Effector CD8-positive, alpha-beta T cell (primary cell): ENCODE measurements around the gene AHCYL2.
"Not testable (repeated sequence)": the region's sequence is repeated elsewhere in the genome, so short reads cannot be mapped to it uniquely, and the experiment has no call there.

Source experiments
- DNase-seq: peaks from one replicate; lab custom pipeline; 2025; lab: John Stamatoyannopoulos, UW

The AHCYL2 gene

GRCh38 chr7:129244220-129244619 is 19.4 kb downstream of the AHCYL2 start:
- no peak for DNase-seq

DNA sequence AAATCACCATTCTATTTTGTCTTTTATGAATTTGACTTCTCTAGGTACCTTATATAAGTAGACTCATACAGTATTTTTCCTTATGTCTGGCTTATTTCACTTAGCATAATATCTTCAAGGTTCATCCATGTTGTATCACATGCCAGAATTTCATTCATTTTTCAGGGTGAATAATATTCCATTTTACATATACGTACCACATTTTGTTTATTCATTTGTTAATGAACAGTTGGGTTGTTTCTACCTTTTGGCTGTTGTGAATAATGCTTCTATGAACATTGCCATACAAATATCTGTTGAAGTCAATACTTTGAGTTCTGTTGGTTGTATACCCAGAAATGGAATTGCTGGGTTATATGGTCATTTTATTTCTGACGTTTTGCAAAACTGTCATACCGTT is 20.7 kb downstream of the AHCYL2 start:
- DNase-seq: no peak

GRCh38 chr7:129247087-129247486 is 22.3 kb downstream of the AHCYL2 start:
- no peak for DNase-seq

DNA sequence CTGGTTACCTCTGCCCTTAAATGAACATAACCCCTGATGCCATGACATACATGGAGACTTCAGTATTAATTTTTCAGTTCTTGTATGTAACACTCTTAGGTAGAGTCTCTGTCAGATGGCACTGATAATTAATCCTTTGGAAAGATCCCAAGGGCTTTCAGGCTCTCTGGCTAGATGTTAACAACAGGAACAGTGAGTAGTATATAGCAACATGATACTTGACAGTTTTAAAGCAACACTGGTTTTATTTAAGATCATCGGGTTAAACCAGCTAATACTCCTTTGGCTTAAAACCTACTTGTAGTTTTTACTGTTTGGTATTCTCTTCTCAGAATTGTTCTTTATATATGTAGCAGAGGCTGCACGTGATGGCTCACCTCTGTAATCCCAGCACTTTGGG is 27.3 kb downstream of the AHCYL2 start:
- no peak for DNase-seq

GRCh38 chr7:129252603-129253002 is 27.8 kb downstream of the AHCYL2 start:
- not testable (repeated sequence) for DNase-seq

GRCh38 chr7:129255800-129256199 is 31.0 kb downstream of the AHCYL2 start:
- DNase-seq: no peak

GRCh38 chr7:129256221-129256620 is 31.4 kb downstream of the AHCYL2 start:
- no peak for DNase-seq

- no peak for DNase-seq
Measured at GRCh38 chr7:129257168-129257567, 32.3 kb downstream of the AHCYL2 start.

DNA sequence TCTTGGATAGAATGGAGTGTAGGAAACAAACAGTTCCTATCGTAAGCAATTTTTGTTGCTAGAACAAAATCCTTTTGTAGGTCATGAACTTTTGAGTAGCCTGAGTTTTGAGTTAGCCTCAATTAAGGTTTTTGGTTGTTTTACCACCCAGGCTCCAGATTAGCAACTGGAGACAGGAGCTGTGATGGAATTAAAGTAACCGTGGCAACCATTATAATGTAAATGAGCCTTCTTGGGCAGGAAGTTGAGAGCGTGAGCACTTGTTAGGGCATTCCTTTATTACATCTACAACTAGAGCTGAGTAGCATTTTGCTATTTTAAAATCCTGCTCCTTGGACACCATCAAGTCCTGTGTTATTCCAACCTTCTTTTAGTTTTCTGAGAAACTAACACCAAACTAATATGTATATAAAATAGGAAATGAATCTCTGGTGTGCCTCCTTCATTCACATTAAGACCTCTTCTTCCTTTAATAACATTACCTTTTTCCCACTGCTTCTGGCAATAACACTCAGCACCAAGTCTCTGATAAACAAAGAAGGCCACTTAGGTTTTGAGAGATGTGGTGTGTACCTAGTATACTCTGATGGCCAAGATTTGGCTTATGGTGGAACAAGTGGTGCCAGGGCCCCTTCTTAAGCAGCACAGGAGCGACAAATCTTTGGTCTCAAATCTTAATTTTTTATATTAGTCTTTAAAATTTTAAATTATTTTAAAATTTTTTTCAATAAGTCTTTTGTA is 34.0 kb downstream of the AHCYL2 start:
- no peak for DNase-seq

DNA sequence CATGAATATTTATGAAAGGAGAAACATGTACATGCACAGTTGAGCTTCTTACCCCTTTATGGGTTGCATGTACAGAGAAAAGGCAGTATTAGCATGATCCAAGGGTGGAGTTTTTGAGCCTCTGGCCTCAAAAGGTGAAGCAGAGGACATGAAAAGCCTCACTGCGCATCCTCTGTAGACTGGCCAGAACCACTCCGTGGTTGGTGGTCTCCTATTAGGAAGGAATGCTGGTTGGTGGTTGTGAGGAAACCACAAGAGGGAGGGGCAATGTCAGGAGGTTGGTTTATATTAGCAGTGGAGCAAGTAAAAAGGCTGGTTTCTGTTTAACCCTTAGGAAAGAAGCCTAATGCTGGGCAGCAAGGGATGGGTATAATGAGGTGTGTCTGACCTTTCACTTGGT is 37.5 kb downstream of the AHCYL2 start:
- no peak for DNase-seq

DNA sequence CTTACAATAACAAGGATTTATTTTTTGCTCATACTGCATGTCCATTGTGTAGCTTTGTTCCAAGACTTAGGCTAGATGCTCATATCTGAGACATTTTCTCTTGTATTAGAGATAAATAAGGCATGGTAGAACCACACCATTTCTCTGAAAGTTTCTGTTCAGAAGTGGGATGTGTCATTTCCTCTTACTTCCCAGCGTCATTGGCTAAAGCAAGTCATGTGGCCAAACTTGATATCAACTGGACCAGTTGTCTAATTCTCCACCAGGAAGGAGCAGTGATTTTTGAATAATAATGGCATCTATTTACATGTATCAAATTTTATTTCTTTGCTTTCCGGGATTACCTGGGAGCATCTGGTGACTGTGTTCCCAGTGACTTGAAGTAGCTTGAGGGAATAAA is 38.3 kb downstream of the AHCYL2 start:
- DNase-seq: no peak

DNA sequence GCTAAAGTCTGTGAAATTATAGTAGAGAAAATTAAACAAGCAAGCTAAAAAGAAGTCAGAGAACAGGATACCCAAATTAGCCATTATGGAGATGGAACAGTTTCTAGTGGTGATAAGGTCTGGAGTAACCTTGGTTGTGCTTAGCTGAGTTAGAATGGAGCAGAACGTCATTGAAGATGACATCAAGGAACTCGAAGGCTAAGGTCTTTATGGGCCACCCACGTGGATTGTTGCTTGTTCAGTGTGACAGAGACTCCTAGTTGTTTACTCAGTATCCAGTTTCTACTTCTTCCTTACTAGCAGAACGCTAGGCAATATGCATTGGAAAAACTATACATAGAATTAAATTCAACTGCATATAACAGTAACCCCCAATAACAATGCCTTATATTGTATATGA is 39.7 kb downstream of the AHCYL2 start:
- no peak for DNase-seq

GRCh38 chr7:129265328-129265727 is 40.5 kb downstream of the AHCYL2 start:
- DNase-seq: no peak

- no peak for DNase-seq
Measured at GRCh38 chr7:129266181-129266580, 41.4 kb downstream of the AHCYL2 start.

DNA sequence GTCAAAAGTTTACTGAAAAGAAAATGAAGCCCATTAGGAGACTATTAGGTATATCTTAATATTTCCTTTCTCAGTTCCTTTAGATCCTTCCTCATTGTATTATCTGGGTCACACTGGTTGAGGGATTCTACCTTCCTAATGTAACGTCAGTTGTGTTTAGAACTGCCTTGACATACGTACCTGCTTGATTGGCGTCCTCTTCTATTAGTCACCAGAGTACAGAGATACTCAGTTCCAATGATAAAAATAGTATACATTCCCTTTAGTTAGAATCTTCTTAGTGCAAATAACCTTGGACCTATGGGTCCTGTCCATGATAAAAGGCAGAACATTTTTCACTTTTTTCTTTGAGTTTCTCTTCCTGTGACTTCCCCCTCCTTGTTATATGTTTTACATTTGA is 45.2 kb downstream of the AHCYL2 start:
- no peak for DNase-seq

DNA sequence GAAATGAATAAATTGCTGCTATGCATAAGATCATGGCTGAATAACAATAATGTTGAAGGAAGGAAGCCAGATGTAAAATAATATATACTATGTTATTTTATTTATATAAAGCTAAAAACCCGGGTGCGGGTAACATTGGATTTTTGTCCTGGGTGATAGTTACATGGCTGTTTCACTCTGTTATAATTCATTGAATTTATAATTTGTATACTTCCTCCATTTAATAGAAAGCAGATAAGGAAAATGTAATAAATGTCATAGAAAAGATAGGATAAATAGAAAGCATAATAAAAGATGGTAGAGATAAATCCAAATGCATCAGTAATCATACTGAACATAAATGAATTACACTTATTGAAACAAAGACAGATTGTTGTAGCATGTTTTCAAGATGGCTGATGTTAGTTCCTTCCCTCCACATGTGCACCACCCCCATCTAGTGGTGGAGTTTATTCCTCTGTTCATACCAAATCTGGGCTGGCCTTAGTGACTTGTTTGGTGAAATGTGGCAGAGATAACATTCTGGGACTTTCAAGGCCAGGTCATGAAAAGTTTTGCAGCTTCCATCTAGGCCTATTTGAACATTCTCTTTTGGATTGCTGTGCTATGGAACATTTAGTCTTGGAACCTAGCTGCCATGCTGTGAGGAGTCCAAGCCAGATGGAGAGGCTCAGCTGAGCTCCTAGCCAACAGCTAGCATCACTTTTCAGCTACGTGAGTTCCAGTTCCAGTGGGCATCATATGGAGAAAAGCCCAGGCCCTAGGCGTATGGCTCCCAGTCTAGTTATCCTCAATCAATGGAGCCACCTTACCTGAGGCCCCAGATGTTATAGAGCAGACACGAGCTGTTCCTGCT is 46.9 kb downstream of the AHCYL2 start:
- DNase-seq: peak; percentile 26

GRCh38 chr7:129273936-129274335 is 49.1 kb downstream of the AHCYL2 start:
- DNase-seq: no peak

- DNase-seq: no peak
Measured at GRCh38 chr7:129277629-129278028, 52.8 kb downstream of the AHCYL2 start.

- DNase-seq: no peak
Measured at GRCh38 chr7:129278688-129279087, 53.9 kb downstream of the AHCYL2 start.

GRCh38 chr7:129279757-129280156 is 54.9 kb downstream of the AHCYL2 start:
- DNase-seq: no peak

GRCh38 chr7:129281163-129281562 is 56.3 kb downstream of the AHCYL2 start:
- no peak for DNase-seq

- no peak for DNase-seq
Measured at GRCh38 chr7:129282865-129283264, 58.0 kb downstream of the AHCYL2 start.

GRCh38 chr7:129283936-129284335 is 59.1 kb downstream of the AHCYL2 start:
- DNase-seq: no peak
